ENCODE data around the gene FAP. TPM values are rescaled to one million over a fixed set of nuclear protein-coding genes. Genes with fewer than 3 reads are reported as not detected.

FAP gene
- total and polyA plus RNA-seq, 9 donors: 66.8 to 103 (median 87.9) TPM

- Histone ChIP-seq H3K27me3 (ENCODE audit: control insufficient read depth, insufficient read depth, low read length) (no peaks in the 10 kb centered on the region), H3K27ac (ENCODE audit: low read length) (no peak overlapping the region), H3K36me3 (ENCODE audit: control insufficient read depth, insufficient read depth, low read length) (no peaks in the 10 kb centered on the region), H3K4me3 (ENCODE audit: low read length) (no peak overlapping the region), H3K4me1 (ENCODE audit: control insufficient read depth, insufficient read depth, low read length) (no peaks in the 10 kb centered on the region), H3K9me3 (replicated peaks; ENCODE audit: control insufficient read depth, low read depth, low read length) (no peaks in the 10 kb centered on the region)
- 70% methylated on average over 6 of the region's 8 CpGs for WGBS (ENCODE audit: insufficient coverage)
- DNase-seq: no peak
Measured at GRCh38 chr2:162149940-162150339, 93.3 kb downstream of the FAP start.

- no peak for DNase-seq
- WGBS (ENCODE audit: insufficient coverage): no CpG with 5 or more reads among the region's 2 CpGs
- Histone ChIP-seq H3K4me3 (ENCODE audit: low read length) (no peak overlapping the region), H3K9me3 (replicated peaks; ENCODE audit: control insufficient read depth, low read depth, low read length) (no peaks in the 10 kb centered on the region), H3K27ac (ENCODE audit: low read length) (no peak overlapping the region), H3K36me3 (ENCODE audit: control insufficient read depth, insufficient read depth, low read length) (no peaks in the 10 kb centered on the region), H3K4me1 (ENCODE audit: control insufficient read depth, insufficient read depth, low read length) (no peaks in the 10 kb centered on the region), H3K27me3 (ENCODE audit: control insufficient read depth, insufficient read depth, low read length) (no peaks in the 10 kb centered on the region)
Measured at GRCh38 chr2:162149466-162149865, 93.8 kb downstream of the FAP start.

DNA sequence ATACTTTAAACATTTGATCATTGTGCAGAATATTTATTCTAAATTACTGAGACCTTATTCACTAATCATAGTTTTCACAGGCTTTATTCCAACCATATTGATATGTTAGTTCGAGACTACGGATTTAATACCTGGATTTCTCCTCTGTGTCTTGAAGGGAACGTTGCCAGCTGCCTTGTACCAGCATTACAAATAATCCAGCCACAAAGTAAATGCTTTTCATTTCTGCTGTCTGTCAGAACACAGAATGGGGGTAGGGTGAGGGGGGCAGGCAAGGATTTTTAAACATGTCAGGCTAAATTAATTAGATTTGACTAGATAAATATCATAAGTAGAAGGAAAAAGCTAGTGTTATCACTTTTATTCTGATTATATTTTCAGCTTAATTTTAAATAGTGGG is 94.3 kb downstream of the FAP start:
- Histone ChIP-seq H3K4me3 (ENCODE audit: low read length) (no peak overlapping the region), H3K9me3 (replicated peaks; ENCODE audit: control insufficient read depth, low read depth, low read length) (no peaks in the 10 kb centered on the region), H3K4me1 (ENCODE audit: control insufficient read depth, insufficient read depth, low read length) (no peaks in the 10 kb centered on the region), H3K27ac (ENCODE audit: low read length) (no peak overlapping the region), H3K27me3 (ENCODE audit: control insufficient read depth, insufficient read depth, low read length) (no peaks in the 10 kb centered on the region), H3K36me3 (ENCODE audit: control insufficient read depth, insufficient read depth, low read length) (no peaks in the 10 kb centered on the region)
- DNase-seq: no peak
- no CpG with 5 or more reads among the region's 3 CpGs for WGBS (ENCODE audit: insufficient coverage)

DNA sequence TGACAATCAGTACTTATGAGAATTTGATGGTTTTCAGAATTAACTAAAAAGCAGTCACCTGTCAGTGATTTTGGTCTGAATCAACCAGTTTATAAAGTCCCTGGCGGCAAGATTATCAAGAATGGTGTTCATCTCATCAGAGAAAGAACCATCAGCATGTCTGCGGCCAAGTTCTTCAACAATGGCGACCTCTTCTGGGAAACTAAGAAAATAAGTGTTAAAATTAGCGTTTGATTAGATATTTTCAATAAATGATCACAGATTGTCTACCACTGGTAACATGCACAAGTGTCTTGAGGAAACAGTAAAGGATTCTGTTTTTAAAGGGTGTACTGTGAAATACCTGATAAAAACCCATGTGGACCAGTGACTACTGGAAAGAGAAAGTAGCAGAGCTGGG is 99.3 kb downstream of the FAP start:
- no peaks in the 10 kb centered on the region for H3K27me3 ChIP-seq (ENCODE audit: control insufficient read depth, insufficient read depth, low read length)
- no peak overlapping the region for H3K4me3 ChIP-seq (ENCODE audit: low read length)
- no peaks in the 10 kb centered on the region for H3K4me1 ChIP-seq (ENCODE audit: control insufficient read depth, insufficient read depth, low read length)
- H3K9me3 ChIP-seq (replicated peaks; ENCODE audit: control insufficient read depth, low read depth, low read length): no peaks in the 10 kb centered on the region
- no peak overlapping the region for H3K27ac ChIP-seq (ENCODE audit: low read length)
- H3K36me3 ChIP-seq (ENCODE audit: control insufficient read depth, insufficient read depth, low read length): no peaks in the 10 kb centered on the region
- WGBS (ENCODE audit: insufficient coverage): 80% methylated on average over 1 of the region's 4 CpGs
- no peak for DNase-seq

GRCh38 chr2:162138310-162138709 is 104.9 kb downstream of the FAP start:
- DNase-seq: no peak
- Histone ChIP-seq H3K4me3 (ENCODE audit: low read length) (no peak overlapping the region), H3K27me3 (ENCODE audit: control insufficient read depth, insufficient read depth, low read length) (no peaks in the 10 kb centered on the region), H3K27ac (ENCODE audit: low read length) (no peak overlapping the region), H3K36me3 (ENCODE audit: control insufficient read depth, insufficient read depth, low read length) (no peaks in the 10 kb centered on the region), H3K4me1 (ENCODE audit: control insufficient read depth, insufficient read depth, low read length) (no peaks in the 10 kb centered on the region), H3K9me3 (replicated peaks; ENCODE audit: control insufficient read depth, low read depth, low read length) (no peaks in the 10 kb centered on the region)

DNA sequence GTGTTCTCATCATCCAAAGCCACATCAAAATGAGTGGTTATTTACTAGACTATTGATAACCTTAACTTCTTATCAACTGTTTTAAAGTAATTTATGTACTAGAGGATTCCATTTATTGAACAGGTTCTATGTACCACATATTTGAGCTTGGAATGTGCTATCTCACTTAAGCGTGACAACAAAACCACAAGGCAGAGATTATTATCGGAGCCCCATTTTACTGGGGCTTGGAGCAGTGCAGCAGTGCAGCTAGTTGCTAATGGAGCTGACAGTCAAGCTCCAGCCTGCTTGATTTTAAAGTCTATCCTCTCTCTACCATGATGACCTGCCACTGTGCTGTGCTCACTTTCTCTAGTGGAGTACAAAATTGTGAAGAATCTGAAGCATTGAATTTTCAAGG is 115.8 kb downstream of the FAP start:
- Histone ChIP-seq H3K4me1 (ENCODE audit: control insufficient read depth, insufficient read depth, low read length) (no peaks in the 10 kb centered on the region), H3K36me3 (ENCODE audit: control insufficient read depth, insufficient read depth, low read length) (no peaks in the 10 kb centered on the region), H3K4me3 (ENCODE audit: low read length) (no peak overlapping the region), H3K9me3 (replicated peaks; ENCODE audit: control insufficient read depth, low read depth, low read length) (no peaks in the 10 kb centered on the region), H3K27me3 (ENCODE audit: control insufficient read depth, insufficient read depth, low read length) (no peaks in the 10 kb centered on the region), H3K27ac (ENCODE audit: low read length) (no peak overlapping the region)
- WGBS (ENCODE audit: insufficient coverage): no CpG with 5 or more reads among the region's 2 CpGs
- no peak for DNase-seq

DNA sequence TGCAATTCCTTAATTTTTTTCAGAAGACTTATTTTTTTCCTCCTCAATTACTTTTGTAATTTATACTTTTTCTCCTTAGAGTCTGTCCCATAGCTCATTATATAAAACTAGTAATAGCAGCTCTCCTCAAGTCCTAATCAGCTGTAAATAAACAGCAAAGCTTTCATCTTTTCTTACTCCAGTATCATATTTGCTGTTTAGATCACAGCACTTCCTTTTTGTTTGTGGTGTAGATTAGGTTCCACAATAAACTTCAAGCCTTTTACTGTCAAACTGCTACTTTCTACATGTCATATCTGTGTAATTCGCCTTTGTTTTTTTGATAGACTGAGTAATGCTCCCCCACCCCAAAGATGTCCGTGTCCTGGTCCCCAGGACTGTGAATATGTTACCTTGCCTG is 116.7 kb downstream of the FAP start:
- Histone ChIP-seq H3K27ac (ENCODE audit: low read length) (no peak overlapping the region), H3K4me1 (ENCODE audit: control insufficient read depth, insufficient read depth, low read length) (no peaks in the 10 kb centered on the region), H3K9me3 (replicated peaks; ENCODE audit: control insufficient read depth, low read depth, low read length) (no peaks in the 10 kb centered on the region), H3K4me3 (ENCODE audit: low read length) (no peak overlapping the region), H3K27me3 (ENCODE audit: control insufficient read depth, insufficient read depth, low read length) (no peaks in the 10 kb centered on the region), H3K36me3 (ENCODE audit: control insufficient read depth, insufficient read depth, low read length) (no peaks in the 10 kb centered on the region)
- 100% methylated on average over 1 of the region's 2 CpGs for WGBS (ENCODE audit: insufficient coverage)
- DNase-seq: no peak

DNA sequence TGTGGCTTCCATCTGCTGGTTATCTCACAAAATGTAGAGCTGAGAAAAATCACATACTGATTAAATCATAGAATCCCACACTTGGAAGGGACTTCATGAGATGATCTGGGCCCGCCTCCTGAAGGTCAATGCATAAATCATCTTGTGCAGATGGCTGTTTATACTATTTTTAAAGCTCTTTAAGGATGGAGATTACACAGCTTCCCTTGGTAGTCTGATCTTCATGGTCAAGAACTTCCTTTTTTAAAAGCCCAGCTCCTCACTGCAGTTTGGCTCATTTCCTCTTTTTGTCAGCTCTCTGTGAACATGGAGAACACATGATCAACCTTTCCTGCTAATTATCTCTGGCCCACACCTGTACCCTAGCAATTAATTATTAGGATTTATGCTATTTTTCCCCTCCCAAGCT is 117.1 kb downstream of the FAP start:
- H3K9me3 ChIP-seq (replicated peaks; ENCODE audit: control insufficient read depth, low read depth, low read length): no peaks in the 10 kb centered on the region
- peak; percentile 71 for DNase-seq
- no peaks in the 10 kb centered on the region for H3K36me3 ChIP-seq (ENCODE audit: control insufficient read depth, insufficient read depth, low read length)
- H3K27me3 ChIP-seq (ENCODE audit: control insufficient read depth, insufficient read depth, low read length): no peaks in the 10 kb centered on the region
- no peak overlapping the region for H3K27ac ChIP-seq (ENCODE audit: low read length)
- WGBS (ENCODE audit: insufficient coverage): no CpG with 5 or more reads among the region's 1 CpG
- no peaks in the 10 kb centered on the region for H3K4me1 ChIP-seq (ENCODE audit: control insufficient read depth, insufficient read depth, low read length)
- H3K4me3 ChIP-seq (ENCODE audit: low read length): no peak overlapping the region

DNA sequence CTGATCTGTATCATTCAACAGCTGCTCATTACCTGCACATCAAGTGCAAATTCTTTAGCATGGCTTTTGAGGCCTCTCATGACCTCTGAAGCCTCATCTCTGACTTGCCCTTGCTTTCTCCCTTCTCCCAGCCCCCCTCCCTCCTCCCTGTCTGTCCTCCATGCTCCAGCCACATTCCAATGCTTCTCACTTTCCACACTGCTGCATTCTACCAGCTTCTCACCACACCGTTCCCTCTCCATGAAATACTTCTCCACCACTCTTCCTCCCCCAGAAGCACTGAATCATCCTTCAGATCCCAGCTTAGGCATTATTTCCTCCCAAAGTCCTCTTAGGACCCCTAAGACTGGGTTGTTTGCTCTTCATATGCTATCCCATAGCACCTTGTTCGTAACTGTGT is 118.1 kb downstream of the FAP start:
- 80% methylated on average over 1 of the region's 2 CpGs for WGBS (ENCODE audit: insufficient coverage)
- Histone ChIP-seq H3K36me3 (ENCODE audit: control insufficient read depth, insufficient read depth, low read length) (no peaks in the 10 kb centered on the region), H3K9me3 (replicated peaks; ENCODE audit: control insufficient read depth, low read depth, low read length) (no peaks in the 10 kb centered on the region), H3K4me3 (ENCODE audit: low read length) (no peak overlapping the region), H3K27ac (ENCODE audit: low read length) (no peak overlapping the region), H3K4me1 (ENCODE audit: control insufficient read depth, insufficient read depth, low read length) (no peaks in the 10 kb centered on the region), H3K27me3 (ENCODE audit: control insufficient read depth, insufficient read depth, low read length) (no peaks in the 10 kb centered on the region)
- DNase-seq: no peak

GRCh38 chr2:162123806-162124758 is 119.2 kb downstream of the FAP start:
- Histone ChIP-seq H3K4me3 (ENCODE audit: low read length) (no peak overlapping the region), H3K4me1 (ENCODE audit: control insufficient read depth, insufficient read depth, low read length) (no peaks in the 10 kb centered on the region), H3K27ac (ENCODE audit: low read length) (no peak overlapping the region), H3K9me3 (replicated peaks; ENCODE audit: control insufficient read depth, low read depth, low read length) (no peaks in the 10 kb centered on the region), H3K27me3 (ENCODE audit: control insufficient read depth, insufficient read depth, low read length) (no peaks in the 10 kb centered on the region), H3K36me3 (ENCODE audit: control insufficient read depth, insufficient read depth, low read length) (no peaks in the 10 kb centered on the region)
- WGBS (ENCODE audit: insufficient coverage): 34% methylated on average over 4 of the region's 9 CpGs
- DNase-seq: peak; percentile 81

Measured in muscle of leg (tissue), 11 donors.